ENCODE results near the gene RAPGEF6.

DNA sequence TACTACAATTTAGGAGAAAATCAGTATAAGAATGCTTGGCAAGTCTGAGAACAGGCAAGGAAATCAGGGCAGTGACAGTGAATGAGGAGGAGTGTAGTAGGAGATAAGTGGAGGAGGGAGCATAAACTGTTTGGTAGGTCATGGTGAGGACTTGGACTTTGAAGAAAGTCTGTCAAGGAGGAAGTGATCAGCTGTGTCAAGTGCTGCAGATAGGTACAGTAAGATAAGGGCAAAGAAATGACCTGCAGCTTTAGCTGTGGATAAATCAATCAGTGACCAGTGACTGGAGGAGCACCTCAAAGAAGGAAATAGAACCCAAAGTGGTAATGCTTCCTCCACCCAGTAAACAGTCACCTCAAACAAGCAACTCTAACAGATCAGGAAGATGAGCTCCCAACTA is 106.3 kb downstream of the RAPGEF6 start:
- TF ChIP-seq, protein P1, sequence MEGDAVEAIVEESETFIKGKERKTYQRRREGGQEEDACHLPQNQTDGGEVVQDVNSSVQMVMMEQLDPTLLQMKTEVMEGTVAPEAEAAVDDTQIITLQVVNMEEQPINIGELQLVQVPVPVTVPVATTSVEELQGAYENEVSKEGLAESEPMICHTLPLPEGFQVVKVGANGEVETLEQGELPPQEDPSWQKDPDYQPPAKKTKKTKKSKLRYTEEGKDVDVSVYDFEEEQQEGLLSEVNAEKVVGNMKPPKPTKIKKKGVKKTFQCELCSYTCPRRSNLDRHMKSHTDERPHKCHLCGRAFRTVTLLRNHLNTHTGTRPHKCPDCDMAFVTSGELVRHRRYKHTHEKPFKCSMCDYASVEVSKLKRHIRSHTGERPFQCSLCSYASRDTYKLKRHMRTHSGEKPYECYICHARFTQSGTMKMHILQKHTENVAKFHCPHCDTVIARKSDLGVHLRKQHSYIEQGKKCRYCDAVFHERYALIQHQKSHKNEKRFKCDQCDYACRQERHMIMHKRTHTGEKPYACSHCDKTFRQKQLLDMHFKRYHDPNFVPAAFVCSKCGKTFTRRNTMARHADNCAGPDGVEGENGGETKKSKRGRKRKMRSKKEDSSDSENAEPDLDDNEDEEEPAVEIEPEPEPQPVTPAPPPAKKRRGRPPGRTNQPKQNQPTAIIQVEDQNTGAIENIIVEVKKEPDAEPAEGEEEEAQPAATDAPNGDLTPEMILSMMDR (conservative IDR thresholded peaks at IDR 0.05; ENCODE audit: low read depth in 2 of 2): no peak
- TF ChIP-seq, protein P2, sequence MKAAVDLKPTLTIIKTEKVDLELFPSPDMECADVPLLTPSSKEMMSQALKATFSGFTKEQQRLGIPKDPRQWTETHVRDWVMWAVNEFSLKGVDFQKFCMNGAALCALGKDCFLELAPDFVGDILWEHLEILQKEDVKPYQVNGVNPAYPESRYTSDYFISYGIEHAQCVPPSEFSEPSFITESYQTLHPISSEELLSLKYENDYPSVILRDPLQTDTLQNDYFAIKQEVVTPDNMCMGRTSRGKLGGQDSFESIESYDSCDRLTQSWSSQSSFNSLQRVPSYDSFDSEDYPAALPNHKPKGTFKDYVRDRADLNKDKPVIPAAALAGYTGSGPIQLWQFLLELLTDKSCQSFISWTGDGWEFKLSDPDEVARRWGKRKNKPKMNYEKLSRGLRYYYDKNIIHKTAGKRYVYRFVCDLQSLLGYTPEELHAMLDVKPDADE (IDR thresholded peaks at IDR 0.05): no peak
- TF ChIP-seq, protein P3, sequence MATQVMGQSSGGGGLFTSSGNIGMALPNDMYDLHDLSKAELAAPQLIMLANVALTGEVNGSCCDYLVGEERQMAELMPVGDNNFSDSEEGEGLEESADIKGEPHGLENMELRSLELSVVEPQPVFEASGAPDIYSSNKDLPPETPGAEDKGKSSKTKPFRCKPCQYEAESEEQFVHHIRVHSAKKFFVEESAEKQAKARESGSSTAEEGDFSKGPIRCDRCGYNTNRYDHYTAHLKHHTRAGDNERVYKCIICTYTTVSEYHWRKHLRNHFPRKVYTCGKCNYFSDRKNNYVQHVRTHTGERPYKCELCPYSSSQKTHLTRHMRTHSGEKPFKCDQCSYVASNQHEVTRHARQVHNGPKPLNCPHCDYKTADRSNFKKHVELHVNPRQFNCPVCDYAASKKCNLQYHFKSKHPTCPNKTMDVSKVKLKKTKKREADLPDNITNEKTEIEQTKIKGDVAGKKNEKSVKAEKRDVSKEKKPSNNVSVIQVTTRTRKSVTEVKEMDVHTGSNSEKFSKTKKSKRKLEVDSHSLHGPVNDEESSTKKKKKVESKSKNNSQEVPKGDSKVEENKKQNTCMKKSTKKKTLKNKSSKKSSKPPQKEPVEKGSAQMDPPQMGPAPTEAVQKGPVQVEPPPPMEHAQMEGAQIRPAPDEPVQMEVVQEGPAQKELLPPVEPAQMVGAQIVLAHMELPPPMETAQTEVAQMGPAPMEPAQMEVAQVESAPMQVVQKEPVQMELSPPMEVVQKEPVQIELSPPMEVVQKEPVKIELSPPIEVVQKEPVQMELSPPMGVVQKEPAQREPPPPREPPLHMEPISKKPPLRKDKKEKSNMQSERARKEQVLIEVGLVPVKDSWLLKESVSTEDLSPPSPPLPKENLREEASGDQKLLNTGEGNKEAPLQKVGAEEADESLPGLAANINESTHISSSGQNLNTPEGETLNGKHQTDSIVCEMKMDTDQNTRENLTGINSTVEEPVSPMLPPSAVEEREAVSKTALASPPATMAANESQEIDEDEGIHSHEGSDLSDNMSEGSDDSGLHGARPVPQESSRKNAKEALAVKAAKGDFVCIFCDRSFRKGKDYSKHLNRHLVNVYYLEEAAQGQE (IDR thresholded peaks at IDR 0.05; ENCODE audit: unreplicated experiment): no peak

All from GM23338 (cell line).